Breast epithelium (tissue), 4 donors: ENCODE measurements around the gene METTL9. TPM values are rescaled to one million over a fixed set of nuclear protein-coding genes. Genes with fewer than 3 reads are reported as not detected.

ENCODE experiments used
- DNase-seq, 2 donors: peaks; one replicate each; pipeline ENCODE4 v3.0.0-alpha.2; 2019; ENCODE audit warnings: low spot score in 2 of 2
- H3K27ac ChIP-seq, 2 donors: fragments of 200-600 bp; sonication (generic) in 1 of 2; one replicate each; pipeline ENCODE4 v1.5.1; 2016 to 2019; ENCODE audit warnings: mild to moderate bottlenecking in 1 of 2
- H3K27me3 ChIP-seq, 2 donors: fragments of 200-600 bp; sonication (generic) in 1 of 2; one replicate each; pipeline versions ENCODE4 v1.5.1 to v1.6.0; 2017 to 2019; ENCODE audit warnings: control low read depth in 1 of 2, mild to moderate bottlenecking in 1 of 2
- H3K36me3 ChIP-seq: fragments of 200-600 bp; one replicate; pipeline ENCODE4 v1.5.1; 2019
- H3K4me1 ChIP-seq, 2 donors: fragments of 200-600 bp; sonication (generic); one replicate each; pipeline ENCODE4 v1.5.1; 2016 to 2019; ENCODE audit warnings: control low read depth in 1 of 2
- H3K4me3 ChIP-seq, 3 donors: fragments of 200-600 bp; sonication (generic); 1 replicate in 2 of 3; 2 replicates in 1 of 3; pipeline ENCODE4 v1.5.1; 2016 to 2019; ENCODE audit warnings: mild to moderate bottlenecking in 3 of 3, moderate library complexity in 2 of 3
- H3K9me3 ChIP-seq, 2 donors: fragments of 200-600 bp; sonication (generic) in 1 of 2; one replicate each; pipeline ENCODE4 v1.5.1; 2016 to 2019; ENCODE audit warnings: control low read depth in 1 of 2
- CTCF ChIP-seq, 3 donors: fragments of 450-650 bp; IDR thresholded peaks; one replicate each; pipeline ENCODE4 v1.5.1; 2016 to 2017; ENCODE audit warnings: antibody characterized with exemption in 3 of 3, mild to moderate bottlenecking in 3 of 3, moderate library complexity in 3 of 3
- POLR2A ChIP-seq: fragments of 450-650 bp; IDR thresholded peaks from one replicate; pipeline ENCODE4 v1.6.1; 2016; ENCODE audit warnings: antibody characterized with exemption, mild to moderate bottlenecking, moderate library complexity
- POLR2AphosphoS5 ChIP-seq, 3 donors: sonication (generic); formaldehyde crosslinking; IDR thresholded peaks; one replicate each; pipeline ENCODE4 v1.6.1; 2017; ENCODE audit warnings: antibody characterized with exemption in 3 of 3
- intact Hi-C: fragments of 100-400 bp; cut with DNase I; formaldehyde crosslinking; loops from one replicate; pipeline ENCODE4 v1.15.1; 2023; ENCODE audit warnings: low total_unique reads
- total RNA-seq, 3 donors: library from RNA; depleted of rRNA; stranded (reverse); fragments of >200 nt; gene quantifications; one replicate each; pipeline ENCODE4 v1.1.0, GENCODE V29; 2016

The METTL9 gene
- total RNA-seq, 3 donors from 2014 or later, result 121 to 162 (median 136) TPM

GRCh38 chr16:21590796-21591195 is 8.6 kb upstream of the METTL9 start:
- H3K27ac ChIP-seq, result no peak overlapping the region
- H3K27me3 ChIP-seq, result no peaks in the 10 kb centered on the region
- TF ChIP-seq CTCF (IDR thresholded peaks at IDR 0.05), result no peak
- TF ChIP-seq POLR2AphosphoS5 (IDR thresholded peaks at IDR 0.05), result no peak
- no peak for TF ChIP-seq POLR2A
- intact Hi-C loops, result no loop called here
- no peaks in the 10 kb centered on the region for H3K9me3 ChIP-seq
- no peaks in the 10 kb centered on the region for H3K4me1 ChIP-seq
- DNase-seq, result no peak
- no peaks in the 10 kb centered on the region for H3K36me3 ChIP-seq
- H3K4me3 ChIP-seq, result no peak overlapping the region

GRCh38 chr16:21592191-21592590 is 7.2 kb upstream of the METTL9 start:
- Histone ChIP-seq H3K27me3 (no peaks in the 10 kb centered on the region), H3K36me3 (no peaks in the 10 kb centered on the region), H3K9me3 (no peaks in the 10 kb centered on the region), H3K27ac (no peak overlapping the region), H3K4me1 (no peaks in the 10 kb centered on the region), H3K4me3 (no peak overlapping the region)
- TF ChIP-seq CTCF (IDR thresholded peaks at IDR 0.05), result no peak
- no peak for TF ChIP-seq POLR2AphosphoS5 (IDR thresholded peaks at IDR 0.05)
- TF ChIP-seq POLR2A, result no peak
- DNase-seq, result no peak
- intact Hi-C loops, result no loop called here

GRCh38 chr16:21593530-21594289 is 5.7 kb upstream of the METTL9 start:
- Histone ChIP-seq H3K9me3 (no peaks in the 10 kb centered on the region), H3K4me1 (no peaks in the 10 kb centered on the region), H3K27me3 (no peaks in the 10 kb centered on the region), H3K4me3 (no peak overlapping the region), H3K36me3 (no peaks in the 10 kb centered on the region), H3K27ac (no peak overlapping the region)
- intact Hi-C loops, result no loop called here
- TF ChIP-seq CTCF (IDR thresholded peaks at IDR 0.05), result no peak
- no peak for TF ChIP-seq POLR2A
- TF ChIP-seq POLR2AphosphoS5 (IDR thresholded peaks at IDR 0.05), result no peak
- no peak for DNase-seq

DNA sequence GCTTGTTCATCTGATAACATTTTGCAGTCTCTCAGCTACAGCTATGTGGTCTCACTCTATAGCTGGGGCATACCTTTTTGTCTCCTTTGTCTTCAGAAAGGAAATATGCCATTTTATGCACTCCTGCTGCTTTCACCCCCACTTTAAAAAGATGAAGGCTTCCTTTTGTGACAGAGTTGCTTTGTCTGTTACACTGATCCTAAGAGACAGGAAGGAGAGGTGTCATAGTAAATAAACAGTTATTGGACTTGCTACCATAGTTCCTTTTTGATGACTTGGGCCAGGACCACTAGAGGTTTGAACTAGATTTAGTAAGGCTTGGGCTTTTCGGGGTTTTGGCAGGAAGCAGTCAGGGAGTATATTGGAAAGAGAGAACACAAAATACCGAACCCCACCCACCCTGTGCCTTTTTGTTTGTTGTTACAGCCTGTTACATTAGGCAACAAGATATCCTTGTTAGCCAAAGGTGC is 1.8 kb upstream of the METTL9 start:
- H3K36me3 ChIP-seq, result no peaks in the 10 kb centered on the region
- H3K27me3 ChIP-seq, result no peaks in the 10 kb centered on the region
- TF ChIP-seq POLR2A, result no peak
- TF ChIP-seq POLR2AphosphoS5 (IDR thresholded peaks at IDR 0.05), result no peak
- no peak for TF ChIP-seq CTCF (IDR thresholded peaks at IDR 0.05)
- no peaks in the 10 kb centered on the region for H3K4me1 ChIP-seq
- no peak overlapping the region for H3K4me3 ChIP-seq
- intact Hi-C loops, result no loop called here
- DNase-seq, result no peak
- H3K27ac ChIP-seq, result no peak overlapping the region
- H3K9me3 ChIP-seq, result no peaks in the 10 kb centered on the region

DNA sequence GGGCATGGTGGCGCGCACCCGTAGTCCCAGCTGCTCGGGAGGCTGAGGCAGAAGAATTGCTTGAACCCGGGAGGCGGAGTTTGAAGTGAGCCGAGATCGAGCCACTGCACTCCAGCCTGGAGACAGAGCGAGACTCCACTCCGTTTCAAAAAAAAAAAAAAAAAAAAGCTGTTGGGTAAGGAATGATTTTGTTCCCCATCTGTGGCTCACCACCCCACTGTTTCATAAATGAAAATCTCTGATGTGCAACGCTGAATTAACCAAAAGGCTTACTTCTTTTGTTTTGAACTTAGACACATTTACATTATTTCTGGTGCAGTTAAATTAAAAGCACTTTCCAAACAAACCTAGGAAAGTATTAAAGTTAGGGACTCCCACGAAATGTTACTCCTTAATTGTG is 1.2 kb upstream of the METTL9 start:
- no peaks in the 10 kb centered on the region for H3K27me3 ChIP-seq
- TF ChIP-seq CTCF (IDR thresholded peaks at IDR 0.05) (no peak), POLR2A (no peak), POLR2AphosphoS5 (IDR thresholded peaks at IDR 0.05) (no peak)
- DNase-seq, result no peak
- no peaks in the 10 kb centered on the region for H3K9me3 ChIP-seq
- H3K27ac ChIP-seq, result peak overlapping the region; percentile 95 to 96
- H3K4me3 ChIP-seq, result peak overlapping the region in 2 of 3 donors; percentile 81 to 93
- no peaks in the 10 kb centered on the region for H3K4me1 ChIP-seq
- intact Hi-C loops, result no loop called here
- no peaks in the 10 kb centered on the region for H3K36me3 ChIP-seq
